Measurements from ENCODE around the gene VKORC1.
"Not testable (repeated sequence)": the region's sequence is repeated elsewhere in the genome, so short reads cannot be mapped to it uniquely, and the experiment has no call there.

Gene VKORC1

DNA sequence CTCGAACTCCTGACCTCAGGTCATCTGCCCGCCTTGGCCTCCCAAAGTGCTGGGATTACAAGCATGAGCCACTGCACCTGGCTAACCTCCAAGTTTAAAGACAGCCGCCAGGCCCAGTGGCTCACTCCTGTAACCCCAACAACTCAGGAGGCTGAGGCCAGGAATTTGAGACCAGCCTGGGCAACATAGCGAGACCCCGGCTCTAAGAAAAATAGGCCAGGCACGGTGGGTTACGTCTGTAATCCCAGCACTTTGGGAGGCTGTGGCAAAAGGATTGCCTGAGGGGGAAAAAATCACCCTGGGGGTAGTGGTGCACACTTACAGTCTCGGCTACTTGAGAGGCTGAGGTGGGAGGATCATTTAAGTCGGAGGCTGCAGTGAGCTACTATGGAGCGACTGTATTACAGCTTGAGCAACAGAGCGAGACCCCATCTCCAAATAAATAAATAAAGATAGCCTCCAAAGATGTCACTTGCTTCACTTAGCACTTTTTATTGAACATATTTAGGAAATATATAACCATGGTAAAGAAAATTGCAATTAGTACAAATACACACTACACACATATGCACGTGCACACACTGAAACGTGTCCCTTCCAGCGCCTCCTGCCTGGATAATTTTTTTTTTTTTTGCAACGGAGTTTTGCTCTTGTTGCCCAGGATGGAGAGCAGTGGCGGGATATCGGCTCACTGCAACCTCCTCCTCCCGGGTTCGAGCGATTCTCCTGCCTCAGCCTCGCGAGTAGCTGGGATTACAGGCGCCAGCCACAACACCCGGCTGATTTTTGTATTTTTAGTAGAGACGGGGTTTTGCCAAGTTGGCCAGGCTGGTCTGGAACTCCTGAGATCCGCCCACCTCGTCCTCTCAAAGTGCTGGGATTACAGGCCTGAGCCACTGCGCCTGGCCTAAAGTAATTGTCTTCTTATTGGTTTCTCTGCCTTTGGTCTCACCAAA, 12.2 kb upstream of the VKORC1 start:
- no peak for DNase-seq

DNA sequence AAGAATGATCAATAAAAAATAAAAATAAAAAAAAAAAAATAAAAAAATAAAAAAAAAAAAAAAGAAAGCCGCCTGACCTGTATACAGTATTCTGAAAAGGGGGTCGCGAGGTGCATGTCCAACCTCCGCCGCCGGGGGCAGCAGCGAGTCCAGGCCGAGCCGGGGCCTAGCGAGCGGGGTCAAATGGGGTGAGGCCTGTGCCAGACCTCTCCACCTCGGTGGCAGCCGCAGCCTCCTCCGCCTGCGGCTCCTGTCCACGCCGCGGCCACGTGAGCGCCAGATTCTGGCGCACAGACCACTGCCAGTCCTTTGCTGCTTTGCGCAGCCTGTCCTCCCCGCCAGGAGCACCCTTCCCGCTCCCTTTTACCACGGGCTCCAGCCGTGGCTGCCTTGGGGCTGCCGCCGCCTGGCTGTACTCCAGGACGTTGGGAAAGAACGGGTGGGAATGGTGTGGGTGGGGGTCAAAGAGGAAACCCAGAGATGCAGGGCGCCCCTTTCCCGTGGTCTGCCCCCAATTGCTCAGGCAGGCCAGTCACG, 11.1 kb upstream of the VKORC1 start:
- DNase-seq, result peak; percentile 83

DNA sequence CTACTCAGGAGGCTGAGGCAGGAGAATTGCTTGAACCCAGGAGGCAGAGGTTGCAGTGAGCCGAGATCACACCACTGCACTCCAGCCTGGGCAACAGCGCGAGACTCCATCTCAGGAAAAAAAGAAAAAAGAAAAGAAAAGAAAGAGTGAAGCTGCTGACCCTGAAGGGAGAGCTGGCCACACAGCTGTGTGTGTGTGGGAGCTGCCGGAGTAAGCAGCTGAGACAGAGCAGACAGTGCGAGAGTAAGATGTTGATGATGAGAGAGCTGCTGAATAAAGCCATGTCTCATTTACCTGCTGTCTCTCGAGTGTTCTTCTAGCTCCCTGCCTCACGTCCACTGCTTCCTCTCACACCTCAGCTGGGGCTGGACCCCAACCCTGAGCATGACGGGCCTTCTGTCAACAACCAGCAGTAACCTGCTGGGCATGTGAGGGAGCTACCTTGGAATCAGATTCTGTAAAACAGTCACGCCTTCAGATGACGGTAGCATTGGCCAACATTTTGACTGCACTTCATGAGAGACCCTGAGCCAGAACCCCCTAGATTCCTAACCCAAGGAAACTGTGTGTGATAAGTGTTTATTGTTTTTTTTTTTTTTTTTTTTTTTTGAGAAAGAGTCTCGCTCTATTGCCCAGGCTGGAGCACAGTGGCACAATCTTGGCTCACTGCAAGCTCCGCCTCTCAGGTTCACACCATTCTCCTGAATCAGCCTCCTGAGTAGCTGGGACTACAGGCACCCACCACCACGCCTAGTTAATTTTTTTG, 6.5 kb upstream of the VKORC1 start:
- DNase-seq, result not testable (repeated sequence)

DNA sequence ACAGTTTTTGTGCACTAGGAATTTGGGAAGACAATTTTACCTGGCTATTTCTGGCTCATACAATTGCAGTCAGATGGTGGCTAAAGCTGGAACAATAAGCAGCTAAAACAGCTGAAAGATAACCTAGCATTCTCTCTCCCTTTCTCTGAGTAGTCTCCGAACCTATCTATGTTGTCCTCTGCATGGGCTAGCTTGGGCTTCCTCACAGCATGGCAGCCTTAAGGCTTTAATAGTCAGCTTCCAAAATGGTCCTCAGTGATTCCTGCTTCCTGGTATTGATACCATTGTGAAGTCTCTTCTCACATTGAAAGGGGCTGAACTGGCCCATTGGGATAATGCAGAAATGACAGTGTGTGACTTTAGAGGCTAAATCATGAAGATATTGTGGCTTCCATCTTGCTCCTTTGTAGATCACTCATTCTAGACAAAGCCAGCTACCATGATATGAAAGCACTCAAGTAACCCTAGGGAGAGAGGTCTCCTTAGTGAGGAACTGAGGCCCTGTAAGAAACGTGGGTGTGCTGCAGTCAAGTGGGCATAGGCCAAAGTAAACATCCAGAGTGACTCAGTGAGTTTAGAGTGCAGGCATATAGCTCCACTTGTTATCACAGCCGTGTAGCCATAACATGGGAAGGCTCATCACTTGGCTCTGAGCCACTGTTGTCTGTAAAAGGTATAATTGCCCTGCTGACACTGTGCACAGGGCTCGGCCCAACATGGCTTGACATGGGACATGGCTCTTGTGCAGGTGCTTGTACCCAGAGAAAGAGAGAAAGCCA, 5.5 kb upstream of the VKORC1 start:
- no peak for DNase-seq

DNA sequence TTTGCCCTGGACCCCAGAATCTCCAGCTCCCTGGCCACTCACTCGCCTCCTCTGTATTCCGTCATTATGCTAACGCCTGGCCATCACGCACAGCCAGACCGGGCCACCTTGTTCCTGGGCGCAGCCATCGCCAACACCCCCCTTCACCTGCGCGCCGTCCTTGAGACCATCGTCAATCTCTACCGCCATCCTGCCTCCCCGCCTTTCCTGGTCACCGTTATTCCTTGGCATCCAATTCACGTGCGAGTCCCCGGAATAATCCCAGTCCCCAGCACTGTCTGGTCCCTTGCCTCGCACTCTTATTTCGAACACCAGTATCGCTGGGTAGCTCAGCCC, 541 bp downstream of the VKORC1 start:
- DNase-seq, result no peak

DNA sequence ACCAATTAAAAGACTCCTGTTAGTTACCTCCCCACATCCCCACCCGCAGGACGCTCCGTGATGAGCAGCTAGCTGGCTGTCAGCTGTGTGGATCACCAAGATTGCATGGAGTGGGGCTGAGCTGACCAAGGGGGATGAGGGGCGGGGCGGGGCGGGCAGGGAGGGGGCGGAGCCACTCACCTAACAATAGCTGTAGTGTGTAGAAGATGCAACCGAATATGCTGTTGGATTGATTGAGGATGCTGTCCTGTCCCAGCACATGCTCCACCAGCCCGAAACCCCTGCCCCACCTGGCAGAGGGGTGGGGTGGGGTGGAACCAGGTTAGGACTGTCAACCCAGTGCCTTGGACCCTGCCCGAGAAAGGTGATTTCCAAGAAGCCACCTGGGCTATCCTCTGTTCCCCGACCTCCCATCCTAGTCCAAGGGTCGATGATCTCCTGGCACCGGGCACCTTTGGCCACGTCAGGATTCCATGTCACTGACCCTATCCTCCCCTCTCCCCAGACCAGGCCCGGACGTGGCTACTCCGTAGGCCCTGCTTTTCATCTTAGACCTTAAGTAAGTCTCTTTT, 1.4 kb downstream of the VKORC1 start:
- DNase-seq, result no peak

DNA sequence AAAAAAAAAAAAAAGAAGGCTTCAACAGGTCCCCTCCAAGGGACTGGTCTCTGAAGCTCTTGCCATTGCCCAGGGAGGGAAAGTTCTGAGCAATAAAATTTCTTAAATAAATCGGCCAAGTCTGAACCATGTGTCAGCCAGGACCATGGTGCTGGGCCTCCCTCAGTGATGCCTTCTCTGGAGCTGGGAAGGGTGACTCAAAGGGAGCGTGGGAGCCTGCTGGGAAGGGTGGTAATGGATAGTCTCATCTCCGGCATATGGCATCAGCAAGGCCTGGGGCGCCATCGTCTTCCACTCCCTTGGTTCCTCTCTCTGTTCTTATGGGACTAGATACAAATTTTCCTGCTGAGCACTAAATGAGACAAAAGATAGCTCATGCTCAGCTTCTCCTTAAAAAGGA, 2.3 kb downstream of the VKORC1 start:
- DNase-seq, result no peak

DNA sequence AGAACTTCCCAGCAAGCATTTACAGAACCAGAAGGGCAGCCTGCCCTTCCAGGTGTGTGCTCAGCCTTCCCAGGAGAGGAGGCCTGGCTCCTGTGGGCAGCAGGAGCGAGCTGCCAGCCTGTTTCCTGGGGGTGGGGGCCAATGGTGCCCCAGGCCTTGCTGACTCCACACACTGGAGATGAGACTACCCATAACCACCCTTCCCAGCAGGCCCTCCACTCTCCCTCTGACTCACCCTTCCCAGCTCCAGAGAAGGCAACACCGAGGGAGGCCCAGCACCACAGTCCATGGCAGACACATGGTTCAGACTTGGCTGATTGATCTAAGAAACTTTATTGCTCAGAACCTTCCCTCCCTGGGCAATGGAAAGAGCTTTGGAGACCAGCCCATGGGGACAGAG, 4.1 kb downstream of the VKORC1 start:
- no peak for DNase-seq

DNA sequence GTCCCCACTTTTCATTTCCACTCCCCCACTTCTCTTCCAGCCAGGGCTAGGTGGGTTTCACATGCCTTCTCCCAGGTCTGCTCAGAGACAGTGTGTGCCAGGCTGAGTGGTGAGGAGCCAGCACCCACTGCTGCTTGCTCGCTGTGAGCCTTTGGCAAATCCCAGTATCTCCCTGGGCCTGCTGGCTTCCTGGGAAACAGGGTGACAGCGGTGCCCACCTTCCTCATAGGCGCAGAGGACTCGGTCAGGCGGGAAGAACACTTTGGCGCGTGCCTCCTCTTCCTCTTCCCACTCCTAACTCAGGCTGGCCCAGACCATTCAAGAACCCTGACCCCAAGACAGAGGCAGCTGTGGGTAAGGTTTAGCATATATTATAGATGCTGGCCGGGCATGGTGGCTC, 5.4 kb downstream of the VKORC1 start:
- DNase-seq, result no peak

DNA sequence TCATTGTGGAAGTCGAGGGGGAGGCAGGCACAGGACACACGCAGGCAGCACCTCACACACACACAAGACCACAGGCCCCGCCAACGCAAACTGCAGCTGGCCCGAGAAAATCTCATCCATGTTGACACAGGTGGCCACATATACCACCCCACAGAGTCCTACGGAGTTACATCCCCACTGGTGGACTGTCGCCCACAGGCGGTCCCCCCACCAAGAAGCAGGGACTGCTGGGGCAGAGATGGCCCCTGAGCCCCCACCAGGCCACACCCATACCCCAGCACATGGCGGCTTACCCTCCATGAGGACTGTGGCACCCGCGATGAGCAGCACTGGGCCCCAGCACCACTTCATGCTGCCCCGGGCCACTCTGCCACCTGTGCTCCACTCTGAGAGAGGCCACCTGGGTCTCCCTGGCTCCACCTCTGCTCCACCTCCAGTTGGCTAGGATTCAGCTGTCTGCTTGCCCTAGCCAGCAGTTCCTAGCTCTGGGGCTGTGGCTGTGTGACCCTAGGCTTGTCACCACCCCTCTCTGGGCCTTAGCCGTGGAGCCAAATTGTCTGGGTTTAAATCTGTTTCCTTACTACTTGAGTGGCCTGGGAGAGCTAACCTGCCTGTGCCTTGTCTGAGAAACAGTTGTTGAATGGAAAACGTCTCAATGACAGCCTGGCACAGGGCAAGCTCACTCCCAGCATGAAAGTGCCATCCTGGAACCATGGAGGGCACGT, 6.0 kb downstream of the VKORC1 start, which contains the start of gene PRSS53:
TSS of gene PRSS53 (minus strand) at position 485 of the 725 bp plus-strand sequence. CDS start at position 351, 134 bp downstream.
- DNase-seq, result no peak

DNA sequence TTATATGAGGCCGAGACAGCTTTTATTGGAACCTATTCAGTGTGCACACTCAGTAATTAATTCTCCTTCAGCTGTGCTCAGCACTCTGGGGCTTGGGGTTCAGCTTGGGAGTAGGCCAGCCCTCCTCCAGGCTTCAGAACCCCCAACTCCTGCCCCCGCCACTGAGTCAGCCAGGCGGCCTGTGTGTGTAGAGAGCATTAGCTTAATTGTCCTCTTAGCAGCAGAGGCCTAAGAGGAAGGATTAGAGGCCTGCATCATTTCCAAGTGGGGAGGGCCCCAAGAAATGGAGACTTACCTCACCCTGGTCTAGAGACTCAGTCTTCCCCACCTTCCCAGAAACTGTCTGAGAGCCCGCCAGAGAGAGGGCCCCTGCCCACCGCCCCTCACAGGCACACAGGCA, 6.6 kb downstream of the VKORC1 start:
- no peak for DNase-seq

DNA sequence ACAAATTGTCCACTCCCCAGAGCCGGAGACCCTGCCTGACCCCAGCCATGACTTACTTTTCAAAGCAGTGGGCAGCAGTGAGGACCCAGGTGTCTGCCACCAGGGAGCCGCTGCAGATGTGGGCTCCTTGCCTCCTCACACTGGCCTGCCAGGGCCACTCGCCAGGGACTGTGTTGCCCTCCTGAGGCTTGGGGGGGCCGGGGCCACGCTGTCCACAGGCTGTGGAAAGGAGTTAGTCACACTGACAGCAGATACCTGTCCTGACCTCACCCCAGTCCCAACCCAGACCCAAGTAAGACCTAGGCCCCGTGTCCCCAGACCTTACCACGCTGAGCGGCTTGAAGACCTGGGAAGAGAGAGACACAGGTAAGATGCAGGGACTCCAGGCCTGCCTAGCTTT, 7.1 kb downstream of the VKORC1 start:
- DNase-seq, result no peak

DNA sequence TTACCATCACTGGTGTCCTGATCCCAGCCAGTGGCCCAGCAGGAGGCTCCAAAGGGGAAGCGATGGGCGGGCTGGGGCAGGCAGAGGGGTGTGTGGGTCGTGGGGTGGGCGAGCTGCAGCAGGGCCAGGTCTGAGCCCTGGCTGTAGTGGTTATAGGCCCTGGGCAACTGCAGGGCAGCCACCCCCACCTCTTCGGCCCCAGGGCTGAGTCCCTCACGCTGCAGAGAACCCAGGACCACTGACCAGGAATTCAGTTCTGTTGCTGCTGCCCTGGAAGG, 8.0 kb downstream of the VKORC1 start:
- DNase-seq, result no peak

DNA sequence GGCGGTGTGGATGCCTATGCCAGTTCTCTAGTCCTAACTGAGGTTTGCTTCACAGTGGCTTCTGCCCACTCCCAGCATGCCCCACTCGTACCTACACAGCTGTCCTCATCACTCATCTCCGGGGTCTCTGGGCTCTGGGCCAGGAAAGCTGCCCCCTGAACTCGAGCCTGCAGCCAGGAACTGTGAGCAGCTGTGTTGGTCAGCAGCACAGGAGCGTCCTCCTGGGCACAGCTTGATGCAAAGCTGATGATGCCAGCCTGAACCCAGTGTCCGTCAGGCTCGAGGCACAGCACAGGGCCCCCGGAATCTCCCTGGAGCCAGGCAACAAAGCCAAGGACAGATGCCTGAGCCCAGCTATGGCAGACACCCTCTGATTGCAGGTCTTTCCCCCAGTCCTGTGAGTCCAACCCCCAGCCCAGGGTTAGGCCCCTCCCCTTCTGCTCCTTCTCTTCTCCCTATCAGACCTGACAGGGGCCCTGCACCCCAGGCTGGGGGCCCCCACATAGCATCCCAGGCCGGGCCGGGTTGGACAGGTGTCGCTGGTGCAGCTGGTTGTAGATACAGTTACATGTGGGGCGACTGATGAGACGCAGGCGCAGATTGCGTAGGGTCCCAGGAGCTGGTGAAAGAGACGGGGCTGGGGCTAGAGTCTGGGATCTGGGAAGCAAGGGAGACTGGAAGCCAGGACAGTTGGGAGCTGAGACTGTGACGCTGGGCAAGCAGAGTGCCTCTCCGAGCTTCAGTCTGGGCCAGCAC, 8.5 kb downstream of the VKORC1 start:
- DNase-seq, result no peak

DNA sequence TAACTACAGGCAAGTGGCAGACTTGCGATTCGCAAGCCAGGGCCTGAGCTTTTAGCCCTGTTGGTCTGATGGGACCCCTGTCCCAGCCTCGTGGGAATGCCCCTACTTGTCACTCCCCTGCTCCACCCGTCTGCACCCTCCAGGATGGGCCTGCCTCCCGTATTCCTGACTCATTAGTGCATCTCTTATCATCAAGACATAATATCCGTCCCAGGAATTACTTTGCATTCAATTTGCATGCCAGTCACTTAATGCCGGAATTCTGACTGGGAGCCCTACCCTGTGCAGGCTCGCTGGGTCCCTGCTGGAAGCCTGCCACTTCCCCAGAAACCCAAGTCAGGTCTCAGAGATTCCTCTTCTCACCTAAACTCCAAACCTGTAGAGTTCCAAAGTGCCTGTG, 9.2 kb downstream of the VKORC1 start:
- DNase-seq, result no peak

DNA sequence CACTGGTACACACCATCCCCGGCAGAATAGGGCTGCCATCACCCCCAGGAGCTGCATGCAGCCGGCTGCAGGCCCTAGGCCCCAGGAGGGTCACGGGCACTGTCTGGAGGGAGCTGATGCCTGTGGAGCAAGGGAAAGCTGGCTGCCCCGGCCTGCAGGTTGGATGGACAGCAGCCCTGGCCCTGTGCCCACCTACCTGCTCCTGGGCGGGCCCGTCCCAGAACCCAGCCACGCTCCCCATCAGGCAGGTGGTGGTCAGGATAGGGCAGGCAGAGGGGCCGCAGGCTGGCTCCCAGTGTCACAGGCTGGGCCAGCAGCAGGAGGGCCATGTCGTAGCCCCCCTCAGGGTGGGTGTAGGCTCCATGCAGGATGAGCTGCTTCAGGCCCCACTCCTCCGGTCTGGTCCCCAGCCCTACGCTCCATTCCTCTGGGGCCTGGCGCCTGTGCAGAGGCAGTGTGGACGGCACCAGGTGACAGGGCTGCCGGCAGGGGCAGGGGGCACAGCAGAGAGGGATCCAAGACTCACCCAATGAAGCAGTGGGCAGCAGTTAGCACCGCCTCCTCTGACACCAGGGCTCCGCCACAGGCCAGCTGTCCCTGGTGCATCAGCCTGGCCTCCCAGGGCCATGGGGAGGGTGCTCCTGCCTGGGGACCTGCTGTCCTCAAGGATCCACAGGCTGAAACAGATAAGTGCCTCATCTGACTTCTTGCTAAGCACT, 9.9 kb downstream of the VKORC1 start:
- no peak for DNase-seq

DNA sequence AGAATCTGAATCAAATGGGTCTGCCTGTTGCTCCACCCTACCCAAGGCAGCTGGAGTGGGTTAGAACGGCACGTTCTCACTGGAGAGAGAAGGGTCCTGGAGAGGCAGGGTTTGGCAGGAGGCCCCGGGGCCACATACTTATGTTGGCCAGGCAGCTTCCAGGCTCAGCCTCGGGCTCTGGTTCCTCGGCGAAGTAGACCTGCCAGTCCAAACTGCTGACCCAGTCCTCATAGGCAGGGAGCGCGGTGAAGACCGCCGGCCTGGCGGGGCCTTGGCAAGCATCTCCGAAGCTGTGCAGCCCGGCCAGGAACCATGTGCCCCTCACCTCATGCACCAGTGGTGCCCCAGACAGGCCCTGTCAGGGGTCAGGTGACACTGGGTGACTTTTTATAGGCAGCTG, 10.6 kb downstream of the VKORC1 start:
- no peak for DNase-seq

DNA sequence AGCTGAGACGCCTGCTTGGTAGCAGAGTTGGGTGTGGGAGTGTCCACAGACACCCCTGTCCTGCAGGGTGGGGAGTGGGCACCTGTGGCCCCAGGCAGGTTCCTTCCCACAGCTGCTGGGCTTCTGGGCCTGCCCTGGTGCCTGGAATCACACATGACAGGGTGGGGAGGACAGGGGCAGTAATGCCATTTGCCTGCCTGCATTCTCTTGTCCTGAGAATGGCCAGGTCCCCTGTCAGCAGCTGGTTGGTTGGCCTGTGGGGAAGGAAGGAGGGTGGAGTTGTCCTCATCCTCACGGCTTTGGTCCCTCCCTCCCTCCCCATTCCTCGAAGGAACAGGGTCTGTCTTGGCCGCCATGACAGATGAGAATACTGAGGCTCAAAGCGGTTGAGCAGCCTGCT, 11.0 kb downstream of the VKORC1 start:
- no peak for DNase-seq

DNA sequence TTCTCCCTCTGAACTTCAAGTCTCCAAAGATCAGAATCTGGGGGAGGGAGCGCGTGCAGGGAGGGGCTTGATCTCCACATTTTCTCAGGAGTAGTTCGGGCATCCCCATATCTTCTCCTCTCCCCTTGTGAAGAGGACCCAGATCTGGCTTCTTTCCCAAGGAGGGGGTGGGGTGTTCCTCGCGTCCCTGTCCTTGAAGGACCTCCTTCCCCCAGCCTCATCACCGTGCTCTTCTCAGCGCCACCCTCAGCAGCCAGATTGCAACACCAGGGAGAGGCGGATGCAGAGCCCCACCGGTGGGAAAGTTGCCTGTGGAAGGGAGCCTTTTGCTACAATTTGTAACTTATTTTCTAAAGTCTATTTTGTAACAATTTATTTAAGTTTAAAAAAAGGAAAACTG, 11.5 kb downstream of the VKORC1 start:
- DNase-seq, result no peak

DNA sequence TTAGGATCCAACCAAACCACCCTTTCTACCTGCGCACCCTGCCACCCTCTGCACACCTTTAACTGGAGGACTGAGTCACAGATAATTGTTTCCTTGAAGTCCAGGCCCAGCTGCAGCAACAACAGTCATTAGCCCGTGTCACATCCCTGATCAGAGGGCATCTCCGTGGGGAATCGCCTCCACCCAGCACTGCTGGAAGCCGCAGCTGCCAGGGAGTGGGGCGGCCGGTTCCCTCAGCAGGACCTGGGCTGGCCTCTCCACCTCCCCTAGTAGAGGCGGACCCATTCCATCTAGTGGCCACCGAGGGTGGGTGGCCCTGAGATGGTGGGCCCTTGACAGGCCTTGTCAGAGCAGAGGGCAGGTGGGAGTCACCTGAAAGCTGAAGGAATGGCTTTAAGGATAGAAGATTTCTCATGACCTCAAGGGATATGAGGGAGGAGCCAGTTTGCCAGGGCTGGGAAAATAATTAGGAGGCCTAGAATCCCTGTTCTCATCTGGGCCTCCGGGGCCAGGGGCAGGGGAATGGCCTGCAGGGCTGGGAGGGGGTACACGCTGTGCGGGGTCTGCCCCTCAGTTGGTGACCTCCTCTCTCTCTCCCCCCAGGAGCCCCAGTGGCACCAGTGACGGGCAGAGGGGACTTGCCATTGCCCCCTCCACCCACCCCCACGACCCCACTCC, 12.1 kb downstream of the VKORC1 start:
- no peak for DNase-seq
